ENCODE measurements around the gene IFNL1.
"Not testable (repeated sequence)": the region's sequence is repeated elsewhere in the genome, so short reads cannot be mapped to it uniquely, and the experiment has no call there.

IFNL1 gene

GRCh38 chr19:39308531-39309304, 12.5 kb downstream of the IFNL1 start:
- DNase-seq (ENCODE audit: low spot score) = no peak

- DNase-seq (ENCODE audit: low spot score) = not testable (repeated sequence)
Observed at GRCh38 chr19:39309305-39309670, 13.1 kb downstream of the IFNL1 start.

GRCh38 chr19:39310558-39311311, 14.5 kb downstream of the IFNL1 start:
- DNase-seq (ENCODE audit: low spot score) = no peak

GRCh38 chr19:39314016-39314728, 18.0 kb downstream of the IFNL1 start:
- no peak for DNase-seq (ENCODE audit: low spot score)

- DNase-seq (ENCODE audit: low spot score) = no peak
Observed at GRCh38 chr19:39315933-39316332, 19.7 kb downstream of the IFNL1 start.

GRCh38 chr19:39316627-39317321, 20.6 kb downstream of the IFNL1 start:
- DNase-seq (ENCODE audit: low spot score) = no peak

GRCh38 chr19:39317476-39317875, 21.3 kb downstream of the IFNL1 start:
- no peak for DNase-seq (ENCODE audit: low spot score)

GRCh38 chr19:39318071-39318470, 21.9 kb downstream of the IFNL1 start:
- DNase-seq (ENCODE audit: low spot score) = no peak

- no peak for DNase-seq (ENCODE audit: low spot score)
Observed at GRCh38 chr19:39318690-39319089, 22.5 kb downstream of the IFNL1 start.

- DNase-seq (ENCODE audit: low spot score) = no peak
Observed at GRCh38 chr19:39319098-39319891, 23.1 kb downstream of the IFNL1 start.

- DNase-seq (ENCODE audit: low spot score) = no peak
Observed at GRCh38 chr19:39319892-39320248, 23.7 kb downstream of the IFNL1 start.

- DNase-seq (ENCODE audit: low spot score) = no peak
Observed at GRCh38 chr19:39321117-39321831, 25.1 kb downstream of the IFNL1 start.

GRCh38 chr19:39321832-39322176, 25.6 kb downstream of the IFNL1 start:
- no peak for DNase-seq (ENCODE audit: low spot score)

GRCh38 chr19:39324242-39324842, 28.1 kb downstream of the IFNL1 start:
- DNase-seq (ENCODE audit: low spot score) = no peak

- DNase-seq (ENCODE audit: low spot score) = no peak
Observed at GRCh38 chr19:39325778-39326665, 29.8 kb downstream of the IFNL1 start.

GRCh38 chr19:39327363-39328045, 31.3 kb downstream of the IFNL1 start:
- no peak for DNase-seq (ENCODE audit: low spot score)

- DNase-seq (ENCODE audit: low spot score) = peak; percentile 84
Observed at GRCh38 chr19:39328046-39328705, 32.0 kb downstream of the IFNL1 start.

GRCh38 chr19:39329948-39330347, 33.7 kb downstream of the IFNL1 start:
- DNase-seq (ENCODE audit: low spot score) = no peak
